GM12878 (cell line): ENCODE data around the gene ABHD12B. TPM values are rescaled to one million over a fixed set of nuclear protein-coding genes. Genes with fewer than 3 reads are reported as not detected.

Source experiments
- ATAC-seq: fragments of 200-7000 bp; cut with Tn5 transposase; 3 replicates; pipeline ENCODE4 v1.9.1; 2020; ENCODE audit warnings: mild to moderate bottlenecking, moderate library complexity
- BruUV-seq: library from RNA; stranded (reverse); fragments of 400-500 nt; replicated peaks from 2 replicates; lab custom pipeline; 2021; lab: Mats Ljungman, UMichigan
- CTCF ChIA-PET: fragments of 300-600 bp; sonication (Branson Sonifier 250); formaldehyde crosslinking; extraction: SDS; loops from one replicate; lab custom pipeline; 2021; ENCODE audit warnings: inconsistent platforms; lab: Yijun Ruan, JAX
- POLR2A ChIA-PET: fragments of 350-600 bp; formaldehyde crosslinking; extraction: SDS; loops from one replicate; lab custom pipeline; 2021; ENCODE audit warnings: inconsistent platforms; lab: Charles Lee
- RAD21 ChIA-PET: fragments of 300-600 bp; sonication (Branson Sonifier 250); formaldehyde crosslinking; loops from one replicate; lab custom pipeline; 2023; ENCODE audit warnings: antibody characterized with exemption; ENCODE audit not compliant: unreplicated experiment; lab: Charles Lee
- SMC1A ChIA-PET: fragments of 300-600 bp; sonication (Branson Sonifier 250); formaldehyde crosslinking; loops from one replicate; lab custom pipeline; 2023; ENCODE audit not compliant: unreplicated experiment, uncharacterized antibody; lab: Charles Lee
- DNase-seq: peaks from one replicate; pipeline ENCODE4 v3.0.0-alpha.2; 2011; ENCODE audit warnings: low read depth, low spot score
- FAIRE-seq: peaks from 3 replicates; lab custom pipeline; 2011; peaks lifted over from hg19 to GRCh38; lab: Jason Lieb, UNC
- H2AFZ ChIP-seq: 2 replicates; pipeline ENCODE4 v1.6.0; 2011; ENCODE audit warnings: low read depth, low read length, control low read depth; ENCODE audit not compliant: control insufficient read depth
- H3K27ac ChIP-seq: 2 replicates; pipeline ENCODE4 v1.5.1; 2011; ENCODE audit warnings: control low read depth; ENCODE audit not compliant: control insufficient read depth, insufficient read depth
- H3K27me3 ChIP-seq, 2 experiments: replicated peaks in 1 of 2; 2 replicates each; pipeline versions ENCODE4 v1.6.0 to v1.6.1; 2011; ENCODE audit warnings: low read length in 1 of 2; ENCODE audit not compliant: control insufficient read depth in 2 of 2, insufficient read depth in 2 of 2
- H3K36me3 ChIP-seq, 2 experiments: 2 replicates each; pipeline ENCODE4 v1.5.1; 2011; ENCODE audit warnings: low read length in 1 of 2; ENCODE audit not compliant: control insufficient read depth in 2 of 2, insufficient read depth in 2 of 2
- H3K4me1 ChIP-seq: 2 replicates; pipeline ENCODE4 v1.6.1; 2011; ENCODE audit warnings: mild to moderate bottlenecking, low read length, moderate library complexity, mixed read lengths; ENCODE audit not compliant: control insufficient read depth, insufficient read depth
- H3K4me2 ChIP-seq: 2 replicates; pipeline ENCODE4 v1.6.0; 2011; ENCODE audit warnings: control low read depth; ENCODE audit not compliant: control insufficient read depth, insufficient read depth
- H3K4me3 ChIP-seq: fragments of 200-600 bp; sonication (generic); 2 replicates; pipeline ENCODE4 v1.5.1; 2016
- H3K79me2 ChIP-seq: 2 replicates; pipeline ENCODE4 v1.6.0; 2011; ENCODE audit warnings: low read length; ENCODE audit not compliant: control insufficient read depth, insufficient read depth
- H3K9ac ChIP-seq: 2 replicates; pipeline ENCODE4 v1.8.0; 2011; ENCODE audit warnings: low read length, control low read depth, mixed read lengths; ENCODE audit not compliant: control insufficient read depth, insufficient read depth
- H3K9me3 ChIP-seq: replicated peaks from 3 replicates; pipeline ENCODE4 v1.5.1; 2011; ENCODE audit warnings: mild to moderate bottlenecking, low read length; ENCODE audit not compliant: control insufficient read depth, insufficient read depth
- H4K20me1 ChIP-seq: 2 replicates; pipeline ENCODE4 v1.6.0; 2011; ENCODE audit not compliant: control insufficient read depth, insufficient read depth
- CEBPB ChIP-seq, 2 experiments: fragments of 150-350 bp in 1 of 2; IDR thresholded peaks; 2 replicates each; pipeline ENCODE4 v1.6.1; 2012 to 2014; ENCODE audit warnings: low read depth in 2 of 2, low read length in 2 of 2, borderline replicate concordance in 1 of 2, inconsistent platforms in 1 of 2
- CHD1 ChIP-seq: IDR thresholded peaks from 2 replicates; pipeline ENCODE4 v1.6.1; 2012; ENCODE audit warnings: low read depth, low read length, improper control_type of control experiment
- CHD2 ChIP-seq: IDR thresholded peaks from 2 replicates; pipeline ENCODE4 v1.6.1; 2011; ENCODE audit warnings: low read depth, low read length, improper control_type of control experiment, borderline replicate concordance
- DPF2 ChIP-seq: fragments of 450-650 bp; IDR thresholded peaks from 2 replicates; pipeline ENCODE4 v1.6.1; 2017; ENCODE audit warnings: mild to moderate bottlenecking
- HDAC2 ChIP-seq: fragments of 200-600 bp; sonication (generic); IDR thresholded peaks from 2 replicates; pipeline ENCODE4 v1.6.1; 2017
- IKZF1 ChIP-seq: fragments of 450-650 bp; conservative IDR thresholded peaks from 2 replicates; pipeline ENCODE4 v1.6.1; 2017; ENCODE audit warnings: antibody characterized with exemption, mild to moderate bottlenecking
- LARP7 ChIP-seq: fragments of 450-650 bp; IDR thresholded peaks from 2 replicates; pipeline ENCODE4 v1.6.1; 2017; ENCODE audit warnings: mild to moderate bottlenecking
- MTA2 ChIP-seq: fragments of 450-650 bp; IDR thresholded peaks from 2 replicates; pipeline ENCODE4 v1.6.1; 2016; ENCODE audit warnings: low read depth, mild to moderate bottlenecking, moderate library complexity
- MTA3 ChIP-seq: IDR thresholded peaks from 2 replicates; pipeline ENCODE4 v1.6.1; 2012; ENCODE audit warnings: low read length, inconsistent platforms, borderline replicate concordance
- MXI1 ChIP-seq: fragments of 150-350 bp; IDR thresholded peaks from 2 replicates; pipeline ENCODE4 v1.6.1; 2011; ENCODE audit warnings: low read depth, mild to moderate bottlenecking, inconsistent platforms, low read length, improper control_type of control experiment
- NFIC ChIP-seq: IDR thresholded peaks from 2 replicates; pipeline ENCODE4 v1.6.1; 2012; ENCODE audit warnings: low read depth, mild to moderate bottlenecking, inconsistent platforms, low read length, moderate library complexity
- PML ChIP-seq: IDR thresholded peaks from 2 replicates; pipeline ENCODE4 v1.6.1; 2012; ENCODE audit warnings: low read length, inconsistent platforms
- RAD21 ChIP-seq: IDR thresholded peaks from 2 replicates; pipeline ENCODE4 v1.6.1; 2011; ENCODE audit warnings: mild to moderate bottlenecking, low read depth, low read length, moderate library complexity; ENCODE audit not compliant: insufficient read depth
- RAD51 ChIP-seq: fragments of 450-650 bp; IDR thresholded peaks from 2 replicates; pipeline ENCODE4 v1.6.1; 2016; ENCODE audit warnings: moderate library complexity, mild to moderate bottlenecking, inconsistent platforms
- SMARCA5 ChIP-seq: fragments of 450-650 bp; IDR thresholded peaks from 2 replicates; pipeline ENCODE4 v1.6.1; 2017; ENCODE audit warnings: mild to moderate bottlenecking
- SPI1 ChIP-seq: IDR thresholded peaks from 2 replicates; pipeline ENCODE4 v1.6.1; 2011; ENCODE audit warnings: low read depth, mild to moderate bottlenecking, low read length, moderate library complexity, borderline replicate concordance; ENCODE audit not compliant: insufficient read depth
- TCF7 ChIP-seq: IDR thresholded peaks from 2 replicates; pipeline ENCODE4 v1.6.1; 2014; ENCODE audit warnings: antibody characterized with exemption, borderline replicate concordance
- ZZZ3 ChIP-seq: IDR thresholded peaks from 2 replicates; pipeline ENCODE4 v1.6.1; 2011; ENCODE audit warnings: low read depth; ENCODE audit not compliant: control insufficient read depth, insufficient read length
- WGBS: methylation state at CpG from one replicate; pipeline ENCODE4 v1.1.6; 2016; ENCODE audit warnings: low lambda C conversion rate; ENCODE audit not compliant: insufficient replicate concordance, insufficient coverage; ENCODE audit errors: missing lambda C conversion rate; 5-methylcytosine and 5-hydroxymethylcytosine counted together
- in situ Hi-C: fragments of 300-500 bp; cut with MboI; formaldehyde crosslinking; loops from 9 replicates; pipeline ENCODE4 v1.14.3; 2018; ENCODE audit warnings: mixed read lengths
- intact Hi-C: fragments of 100-400 bp; cut with micrococcal nuclease; formaldehyde crosslinking; loops from one replicate; pipeline ENCODE4 v1.14.2; 2022; ENCODE audit not compliant: unreplicated experiment
- polyA plus RNA-seq, 11 experiments: library from polyadenylated mRNA; depleted of rRNA in 4 of 11; unstranded in 6 of 11; stranded (reverse) in 5 of 11; fragments of >200 nt; fragmentation: Nextera tagmentation in 4 of 11; fragmentation: Illumina TruSeq in 1 of 11; extraction: Ambion mirVana in 4 of 11; extraction: Trizol in 1 of 11; gene quantifications; 1 replicate in 1 of 11; 2 replicates in 10 of 11; pipeline versions ENCODE4 v1.2.1 to v1.2.3, GENCODE V29; 2011 to 2016; ENCODE audit warnings: inconsistent platforms in 2 of 11, missing spikeins in 2 of 11, low read depth in 1 of 11
- total RNA-seq, 4 experiments: library from RNA; depleted of rRNA in 3 of 4; stranded (reverse); fragments of >200 nt in 3 of 4; fragmentation: Illumina TruSeq in 1 of 4; extraction: Trizol in 1 of 4; gene quantifications; 2 replicates each; pipeline versions ENCODE4 v1.2.1 to v1.2.3, GENCODE V29; 2013 to 2021
- TF ChIP-seq, protein P1 (sequence below): IDR thresholded peaks from 2 replicates; pipeline ENCODE4 v1.6.1; 2011; ENCODE audit warnings: low read depth, low read length, improper control_type of control experiment, borderline replicate concordance
- TF ChIP-seq, protein P2 (sequence below): fragments of 450-650 bp; IDR thresholded peaks from 2 replicates; pipeline ENCODE4 v1.6.1; 2016; ENCODE audit warnings: mild to moderate bottlenecking
- TF ChIP-seq, protein P3 (sequence below): IDR thresholded peaks from 2 replicates; pipeline ENCODE4 v1.6.1; 2012; ENCODE audit warnings: low read depth, low read length, improper control_type of control experiment

Gene ABHD12B
- total and polyA plus RNA-seq, 10 of the 15 experiments (the other 5 are each of a cell fraction or from before 2014, with no cell fraction given): not detected

DNA sequence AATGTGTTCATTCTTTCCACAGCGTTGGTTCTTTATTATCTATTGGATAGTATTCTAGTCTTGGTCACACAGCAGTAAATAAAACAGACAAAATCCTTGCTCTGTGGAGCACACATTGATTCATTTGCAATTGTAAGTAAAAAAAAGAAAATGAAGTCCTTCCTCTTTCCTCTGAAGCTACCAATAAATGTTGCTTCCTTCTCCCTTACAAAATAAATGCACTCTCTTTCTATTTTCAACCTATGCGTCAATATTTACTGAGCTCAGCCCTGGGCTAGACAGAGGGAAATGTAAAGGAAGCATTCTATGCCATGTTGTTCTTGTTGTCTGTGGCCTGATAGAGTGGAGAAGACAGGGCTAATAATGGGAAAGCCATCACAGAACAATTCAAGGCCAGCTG lies 2.9 kb downstream of the ABHD12B start (continued):
- TF ChIP-seq MTA3 (no peak), RAD21 (no peak), CHD1 (no peak)
- TF ChIP-seq, protein P1, sequence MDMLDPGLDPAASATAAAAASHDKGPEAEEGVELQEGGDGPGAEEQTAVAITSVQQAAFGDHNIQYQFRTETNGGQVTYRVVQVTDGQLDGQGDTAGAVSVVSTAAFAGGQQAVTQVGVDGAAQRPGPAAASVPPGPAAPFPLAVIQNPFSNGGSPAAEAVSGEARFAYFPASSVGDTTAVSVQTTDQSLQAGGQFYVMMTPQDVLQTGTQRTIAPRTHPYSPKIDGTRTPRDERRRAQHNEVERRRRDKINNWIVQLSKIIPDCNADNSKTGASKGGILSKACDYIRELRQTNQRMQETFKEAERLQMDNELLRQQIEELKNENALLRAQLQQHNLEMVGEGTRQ: no peak

DNA sequence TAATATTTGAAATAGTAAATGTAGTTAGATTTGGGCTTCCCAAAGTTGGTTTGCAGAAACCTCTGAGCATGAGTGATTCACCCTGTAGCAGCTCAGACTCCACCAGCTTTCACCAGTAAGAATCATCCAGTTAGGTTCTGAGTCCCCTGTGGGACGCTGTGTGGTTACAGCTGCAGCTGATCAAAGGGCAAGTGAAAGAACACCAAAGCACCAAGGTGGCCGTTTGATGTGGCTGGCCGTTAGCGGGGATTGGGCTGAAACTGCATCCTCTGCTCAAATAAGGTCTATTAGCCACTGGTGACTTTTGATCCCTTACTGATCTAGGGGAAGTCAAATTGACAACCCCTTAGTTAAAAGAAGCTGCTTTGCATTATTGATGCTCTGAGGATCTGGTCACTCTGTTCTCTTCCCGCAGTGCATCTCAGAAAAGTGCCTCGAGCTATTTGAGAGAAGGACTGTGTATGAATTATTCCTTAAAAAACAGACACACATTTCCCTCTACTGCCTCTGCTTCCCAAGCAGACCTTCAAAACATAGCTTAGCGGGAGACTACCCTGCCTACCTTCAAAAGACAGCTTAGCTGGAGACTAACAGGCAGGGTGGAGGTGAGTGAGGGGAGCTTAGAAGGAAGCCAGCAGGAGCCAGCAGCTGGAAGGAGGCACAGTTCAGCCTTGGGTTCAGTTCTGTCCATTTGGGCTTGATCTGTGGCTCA lies 3.7 kb downstream of the ABHD12B start:
- H2AFZ ChIP-seq: no peak overlapping the region
- TF ChIP-seq HDAC2: no peak
- no peak for TF ChIP-seq LARP7
- TF ChIP-seq DPF2: peak; percentile 81
- TF ChIP-seq ZZZ3: no peak
- peak; percentile 87 for TF ChIP-seq MTA2
- TF ChIP-seq RAD51: no peak
- TF ChIP-seq SMARCA5: no peak
- peak; percentile 42; the same call in 1 of the 2 replicates for TF ChIP-seq PML
- no peak for TF ChIP-seq MXI1
- TF ChIP-seq, protein P2, sequence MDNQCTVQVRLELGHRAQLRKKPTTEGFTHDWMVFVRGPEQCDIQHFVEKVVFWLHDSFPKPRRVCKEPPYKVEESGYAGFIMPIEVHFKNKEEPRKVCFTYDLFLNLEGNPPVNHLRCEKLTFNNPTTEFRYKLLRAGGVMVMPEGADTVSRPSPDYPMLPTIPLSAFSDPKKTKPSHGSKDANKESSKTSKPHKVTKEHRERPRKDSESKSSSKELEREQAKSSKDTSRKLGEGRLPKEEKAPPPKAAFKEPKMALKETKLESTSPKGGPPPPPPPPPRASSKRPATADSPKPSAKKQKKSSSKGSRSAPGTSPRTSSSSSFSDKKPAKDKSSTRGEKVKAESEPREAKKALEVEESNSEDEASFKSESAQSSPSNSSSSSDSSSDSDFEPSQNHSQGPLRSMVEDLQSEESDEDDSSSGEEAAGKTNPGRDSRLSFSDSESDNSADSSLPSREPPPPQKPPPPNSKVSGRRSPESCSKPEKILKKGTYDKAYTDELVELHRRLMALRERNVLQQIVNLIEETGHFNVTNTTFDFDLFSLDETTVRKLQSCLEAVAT: peak; percentile 90
- TF ChIP-seq SPI1: peak; percentile 20; the same call in 1 of the 2 replicates
- peak; percentile 86 for TF ChIP-seq NFIC
- peak; percentile 79 for TF ChIP-seq IKZF1
- 0 out of 2 replicates have a peak, but pooled peaks have one; percentile 29 for TF ChIP-seq CHD2
- no peak for TF ChIP-seq CEBPB (IDR thresholded peaks at IDR 0.05; ENCODE audit: borderline replicate concordance in 1 of 2, low read depth in 2 of 2, low read length in 2 of 2)
- TF ChIP-seq, protein P3, sequence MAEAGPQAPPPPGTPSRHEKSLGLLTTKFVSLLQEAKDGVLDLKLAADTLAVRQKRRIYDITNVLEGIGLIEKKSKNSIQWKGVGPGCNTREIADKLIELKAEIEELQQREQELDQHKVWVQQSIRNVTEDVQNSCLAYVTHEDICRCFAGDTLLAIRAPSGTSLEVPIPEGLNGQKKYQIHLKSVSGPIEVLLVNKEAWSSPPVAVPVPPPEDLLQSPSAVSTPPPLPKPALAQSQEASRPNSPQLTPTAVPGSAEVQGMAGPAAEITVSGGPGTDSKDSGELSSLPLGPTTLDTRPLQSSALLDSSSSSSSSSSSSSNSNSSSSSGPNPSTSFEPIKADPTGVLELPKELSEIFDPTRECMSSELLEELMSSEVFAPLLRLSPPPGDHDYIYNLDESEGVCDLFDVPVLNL: no peak
- peak; percentile 100 for TF ChIP-seq TCF7

More for the DNA sequence above, 3.7 kb downstream of the ABHD12B start:
- RAD21 ChIA-PET: interaction anchor here (0.9 to 2.2 kb wide), 8 partner anchors 15 to 328 kb away, joined by 3 to 21 read pairs (median 4); no protein-coding TSS in a partner anchor
- FAIRE-seq (peak; percentile 92), ATAC-seq (peak; percentile 98), DNase-seq (peak; percentile 78)
- CTCF ChIA-PET: interaction anchor here (0.6 to 2.0 kb wide), 12 partner anchors 8 to 1120 kb away, joined by 3 to 13 read pairs (median 4); no protein-coding TSS in a partner anchor
- 6% methylated on average over 7 of the region's 7 CpGs for WGBS
- in situ Hi-C loops: no loop called here
- Histone ChIP-seq H3K79me2 (no peaks in the 10 kb centered on the region), H3K4me3 (no peak overlapping the region; the same call in 1 of the 2 replicates), H3K4me2 (peak overlapping the region; percentile 60), H3K36me3 (no peaks in the 10 kb centered on the region), H3K9me3 (no peaks in the 10 kb centered on the region), H4K20me1 (no peaks in the 10 kb centered on the region; the same call in 1 of the 2 replicates), H3K4me1 (peaks cover 11% of the 10 kb centered on the region), H3K9ac (no peak overlapping the region), H3K27me3 (peaks cover 2 to 11% of the 10 kb centered on the region in 2 experiments; a peak in 3 of 4 replicates), H3K27ac (no peak overlapping the region)
- POLR2A ChIA-PET: interaction anchor here (0.6 to 1.2 kb wide), 2 partner anchors 15 to 84 kb away, joined by 3 to 4 read pairs; no protein-coding TSS in a partner anchor
- intact Hi-C loops: loop anchor here (10.0 kb wide), 1 partner anchor 349 kb away; no protein-coding TSS in a partner anchor
- SMC1A ChIA-PET: interaction anchor here (0.7 to 2.3 kb wide), 12 partner anchors 10 to 248 kb away, joined by 3 to 21 read pairs (median 4); no protein-coding TSS in a partner anchor
- BruUV-seq: no TSS peak
